Astrocyte of the cerebellum (primary cell): ENCODE measurements around the gene ZNF584.
"Not testable (repeated sequence)": the region's sequence is repeated elsewhere in the genome, so short reads cannot be mapped to it uniquely, and the experiment has no call there.

Experiments
- DNase-seq: peaks from one replicate; pipeline ENCODE4 v3.0.0-alpha.2; 2011; ENCODE audit warnings: low read depth
- H3K4me3 ChIP-seq: 2 replicates; pipeline ENCODE4 v1.5.1; 2011; ENCODE audit warnings: mild to moderate bottlenecking, low read depth, low read length, moderate library complexity
- CTCF ChIP-seq: IDR thresholded peaks from 2 replicates; pipeline ENCODE4 v1.5.1; 2012; ENCODE audit warnings: low read length, low read depth, moderate library complexity, mild to moderate bottlenecking; ENCODE audit errors: missing control alignments
- in situ Hi-C: cut with HindIII; loops from 2 replicates; pipeline ENCODE4 v1.10.0; 2017; ENCODE audit warnings: low sequenced_read_pairs

ZNF584 gene

GRCh38 chr19:58368561-58369360, 39.7 kb upstream of the ZNF584 start:
- TF ChIP-seq CTCF: no peak
- in situ Hi-C loops: no loop called here
- no peak for DNase-seq
- no peak overlapping the region for H3K4me3 ChIP-seq

- H3K4me3 ChIP-seq: no peak overlapping the region
- in situ Hi-C loops: no loop called here
- no peak for DNase-seq
- TF ChIP-seq CTCF: no peak
Observed at GRCh38 chr19:58372311-58373133, 35.9 kb upstream of the ZNF584 start.

- no peak for DNase-seq
- TF ChIP-seq CTCF: no peak
- in situ Hi-C loops: no loop called here
- H3K4me3 ChIP-seq: no peak overlapping the region
Observed at GRCh38 chr19:58374200-58374599, 34.2 kb upstream of the ZNF584 start.

GRCh38 chr19:58376724-58377123, 31.7 kb upstream of the ZNF584 start:
- H3K4me3 ChIP-seq, in situ Hi-C loops, DNase-seq: not testable (repeated sequence)

- in situ Hi-C loops: no loop called here
- no peak for DNase-seq
- TF ChIP-seq CTCF: no peak
- no peak overlapping the region for H3K4me3 ChIP-seq
Observed at GRCh38 chr19:58379246-58379645, 29.2 kb upstream of the ZNF584 start.

GRCh38 chr19:58380037-58380661, 28.3 kb upstream of the ZNF584 start:
- no peak for TF ChIP-seq CTCF
- no peak for DNase-seq
- in situ Hi-C loops: no loop called here
- H3K4me3 ChIP-seq: peak overlapping the region; percentile 78
